ENCODE results near the gene KCNH2.

DNA sequence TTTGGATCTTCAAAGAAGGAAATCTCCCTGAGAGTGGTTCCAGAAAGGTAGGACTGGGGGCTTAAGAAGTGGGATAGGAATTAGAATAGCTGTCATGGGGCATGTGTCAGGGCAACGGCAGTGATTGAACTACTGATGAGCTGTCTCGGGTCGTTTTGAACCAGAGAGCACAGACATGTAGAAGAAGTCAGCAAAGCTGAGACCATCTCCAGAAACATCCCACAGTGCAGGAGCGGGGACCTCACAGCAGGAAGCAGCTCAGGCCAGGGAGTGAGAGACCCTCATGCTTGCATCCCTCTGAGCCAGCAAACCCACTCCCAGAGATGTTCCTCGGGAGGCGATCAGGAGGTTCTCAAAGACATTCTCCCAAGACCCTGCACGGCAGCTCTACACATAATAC lies 65.7 kb downstream of the KCNH2 start:
- TF ChIP-seq, protein P1, sequence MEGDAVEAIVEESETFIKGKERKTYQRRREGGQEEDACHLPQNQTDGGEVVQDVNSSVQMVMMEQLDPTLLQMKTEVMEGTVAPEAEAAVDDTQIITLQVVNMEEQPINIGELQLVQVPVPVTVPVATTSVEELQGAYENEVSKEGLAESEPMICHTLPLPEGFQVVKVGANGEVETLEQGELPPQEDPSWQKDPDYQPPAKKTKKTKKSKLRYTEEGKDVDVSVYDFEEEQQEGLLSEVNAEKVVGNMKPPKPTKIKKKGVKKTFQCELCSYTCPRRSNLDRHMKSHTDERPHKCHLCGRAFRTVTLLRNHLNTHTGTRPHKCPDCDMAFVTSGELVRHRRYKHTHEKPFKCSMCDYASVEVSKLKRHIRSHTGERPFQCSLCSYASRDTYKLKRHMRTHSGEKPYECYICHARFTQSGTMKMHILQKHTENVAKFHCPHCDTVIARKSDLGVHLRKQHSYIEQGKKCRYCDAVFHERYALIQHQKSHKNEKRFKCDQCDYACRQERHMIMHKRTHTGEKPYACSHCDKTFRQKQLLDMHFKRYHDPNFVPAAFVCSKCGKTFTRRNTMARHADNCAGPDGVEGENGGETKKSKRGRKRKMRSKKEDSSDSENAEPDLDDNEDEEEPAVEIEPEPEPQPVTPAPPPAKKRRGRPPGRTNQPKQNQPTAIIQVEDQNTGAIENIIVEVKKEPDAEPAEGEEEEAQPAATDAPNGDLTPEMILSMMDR (IDR thresholded peaks at IDR 0.05; ENCODE audit: low read depth, low read length, poor library complexity, severe bottlenecking) = no peak
- TF ChIP-seq EZH2phosphoT487 (IDR thresholded peaks at IDR 0.05; ENCODE audit: borderline replicate concordance, low read length) = no peak
